ENCODE data around the gene AXDND1. TPM values are rescaled to one million over a fixed set of nuclear protein-coding genes. Genes with fewer than 3 reads are reported as not detected.
"Not testable (repeated sequence)": the region's sequence is repeated elsewhere in the genome, so short reads cannot be mapped to it uniquely, and the experiment has no call there.

Gene AXDND1
- total RNA-seq, 1 experiment from 2014 or later: 0.15 TPM

DNA sequence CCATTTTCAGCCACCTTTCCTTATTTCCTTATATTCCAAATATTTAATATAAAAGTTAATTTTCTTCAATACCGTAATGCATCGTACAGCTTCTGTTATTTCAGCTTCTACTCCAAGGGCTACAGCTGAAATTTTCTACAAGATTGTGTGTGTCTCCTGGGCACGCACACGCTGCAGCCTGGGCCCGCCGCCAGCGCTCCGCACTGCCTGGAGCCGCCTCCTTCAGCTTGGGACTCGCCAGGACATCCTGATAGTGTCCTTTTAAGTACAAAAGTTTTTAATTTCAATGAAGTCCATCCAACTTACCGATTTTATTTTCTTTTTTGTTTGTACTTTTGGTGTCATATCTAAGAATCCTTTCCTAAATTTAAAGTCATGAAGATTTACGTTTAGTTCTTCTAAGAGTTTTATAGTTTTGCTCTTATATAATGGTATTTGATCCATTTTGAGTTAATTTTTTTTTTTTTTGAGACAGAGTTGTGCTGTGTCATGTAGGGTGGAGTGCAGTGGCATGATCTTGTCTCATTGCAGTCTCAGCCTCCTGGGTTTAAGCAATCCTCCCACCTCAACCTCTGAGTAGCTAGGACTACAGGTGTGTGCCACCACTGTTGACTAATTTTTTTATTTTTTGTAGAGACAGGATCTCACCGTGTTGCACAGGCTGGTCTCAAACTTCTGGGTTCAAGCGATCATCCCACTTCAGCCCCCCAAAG is 82.8 kb downstream of the AXDND1 start:
- Histone ChIP-seq H3K9ac (ENCODE audit: low read length) (no peak overlapping the region), H3K4me2 (ENCODE audit: low read depth, low read length, poor library complexity, severe bottlenecking) (no peak overlapping the region), H2AFZ (ENCODE audit: low read length) (no peak overlapping the region)

DNA sequence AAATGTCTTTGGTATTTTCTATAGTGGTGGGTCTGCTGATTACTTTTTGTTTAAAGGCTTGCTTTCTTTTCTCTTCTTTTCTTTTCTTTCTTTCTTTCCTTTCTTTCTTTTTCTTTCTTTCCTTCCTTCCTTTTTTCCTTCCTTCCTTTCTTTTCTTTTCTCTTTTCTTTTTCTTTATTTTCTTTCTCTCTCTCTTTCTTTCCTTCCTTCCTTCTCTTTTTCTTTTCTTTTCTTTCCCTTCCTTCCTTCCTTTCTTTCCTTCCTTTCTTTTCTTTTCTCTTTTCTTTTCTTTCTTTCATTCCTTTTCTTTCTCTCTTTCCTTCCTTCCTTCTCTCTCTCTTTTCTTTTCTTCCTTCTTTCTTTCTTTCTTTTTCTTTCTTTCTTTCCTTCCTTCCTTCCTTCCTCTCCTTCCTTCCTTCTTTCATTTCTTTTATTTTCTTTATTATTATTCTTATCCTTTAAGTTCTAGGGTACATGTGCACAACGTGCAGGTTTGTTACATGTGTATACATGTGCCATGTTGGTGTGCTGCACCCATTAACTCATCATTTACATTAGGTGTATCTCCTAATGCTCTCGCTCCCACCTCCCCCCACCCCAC is 93.9 kb downstream of the AXDND1 start:
- H3K9me3 ChIP-seq (ENCODE audit: low read length); H2AFZ ChIP-seq (ENCODE audit: low read length); H4K20me1 ChIP-seq (ENCODE audit: insufficient read depth, low read depth, low read length); DNase-seq; H3K27ac ChIP-seq (ENCODE audit: low read length); H3K9ac ChIP-seq (ENCODE audit: low read length); H3K36me3 ChIP-seq (ENCODE audit: insufficient read depth, low read length); H3K27me3 ChIP-seq (ENCODE audit: low read length); H3K4me3 ChIP-seq (ENCODE audit: low read length); H3K79me2 ChIP-seq (ENCODE audit: low read length); H3K4me1 ChIP-seq (ENCODE audit: low read length); H3K9me2 ChIP-seq (replicated peaks; ENCODE audit: insufficient read depth, low read length); H3K4me2 ChIP-seq (ENCODE audit: low read depth, low read length, poor library complexity, severe bottlenecking): not testable (repeated sequence)

More for the DNA sequence above, 82.8 kb downstream of the AXDND1 start:
- H3K27me3 ChIP-seq (ENCODE audit: low read length): 0 out of 2 replicates have a peak, but pooled peaks cover 4% of the 10 kb centered on the region
- H3K9me3 ChIP-seq (ENCODE audit: low read length): no peaks in the 10 kb centered on the region
- no peaks in the 10 kb centered on the region for H3K79me2 ChIP-seq (ENCODE audit: low read length)
- no peaks in the 10 kb centered on the region for H3K9me2 ChIP-seq (replicated peaks; ENCODE audit: insufficient read depth, low read length)
- H3K4me1 ChIP-seq (ENCODE audit: low read length): no peaks in the 10 kb centered on the region
- H3K36me3 ChIP-seq (ENCODE audit: insufficient read depth, low read length): no peaks in the 10 kb centered on the region
- H3K27ac ChIP-seq (ENCODE audit: low read length): no peak overlapping the region
- DNase-seq: no peak
- no peaks in the 10 kb centered on the region for H4K20me1 ChIP-seq (ENCODE audit: insufficient read depth, low read depth, low read length)
- H3K4me3 ChIP-seq (ENCODE audit: low read length): no peak overlapping the region

DNA sequence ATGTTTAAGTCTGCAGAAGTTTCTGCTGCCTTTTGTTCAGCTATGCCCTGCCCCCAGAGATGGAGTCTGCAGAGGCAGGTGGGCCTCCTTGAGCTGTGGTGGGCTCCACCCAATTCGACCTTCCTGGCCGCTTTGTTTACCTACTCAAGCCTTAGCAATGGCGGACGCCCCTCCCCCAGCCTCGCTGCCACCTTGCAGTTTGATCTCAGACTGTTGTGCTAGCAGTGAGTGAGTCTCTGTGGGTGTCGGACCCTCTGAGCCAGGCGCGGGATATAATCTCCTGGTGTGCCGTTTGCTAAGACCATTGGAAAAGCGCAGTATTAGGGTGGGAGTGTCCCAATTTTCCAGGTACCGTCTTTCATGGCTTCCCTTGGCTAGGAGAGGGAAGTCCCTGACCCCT is 99.9 kb downstream of the AXDND1 start:
- H4K20me1 ChIP-seq (ENCODE audit: insufficient read depth, low read depth, low read length); H3K27ac ChIP-seq (ENCODE audit: low read length); H2AFZ ChIP-seq (ENCODE audit: low read length); H3K79me2 ChIP-seq (ENCODE audit: low read length); H3K36me3 ChIP-seq (ENCODE audit: insufficient read depth, low read length); H3K9me3 ChIP-seq (ENCODE audit: low read length); H3K27me3 ChIP-seq (ENCODE audit: low read length); H3K4me3 ChIP-seq (ENCODE audit: low read length); H3K4me1 ChIP-seq (ENCODE audit: low read length); DNase-seq; H3K4me2 ChIP-seq (ENCODE audit: low read depth, low read length, poor library complexity, severe bottlenecking); H3K9ac ChIP-seq (ENCODE audit: low read length); H3K9me2 ChIP-seq (replicated peaks; ENCODE audit: insufficient read depth, low read length): not testable (repeated sequence)

DNA sequence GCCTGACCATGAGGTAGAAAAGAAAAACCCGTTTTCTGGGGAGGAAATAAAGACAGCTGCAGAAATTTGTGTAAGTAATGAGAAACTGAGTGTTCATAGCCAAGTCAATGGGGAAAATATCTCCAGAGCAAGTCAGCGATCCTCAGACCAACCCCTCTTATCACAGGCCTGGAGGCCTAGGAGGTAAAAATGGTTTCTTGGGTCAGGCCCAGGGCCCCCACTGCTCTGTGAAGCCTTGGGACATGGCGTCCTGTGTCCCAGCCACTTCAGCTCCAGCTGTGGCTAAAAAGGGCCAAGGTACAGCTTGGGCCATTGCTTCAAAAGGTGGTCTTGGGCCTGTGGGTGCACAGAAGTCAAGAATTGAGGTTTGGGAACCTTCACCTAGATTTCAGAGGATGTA is 108.9 kb downstream of the AXDND1 start:
- H3K4me2 ChIP-seq (ENCODE audit: low read depth, low read length, poor library complexity, severe bottlenecking): no peak overlapping the region
- no peak overlapping the region for H3K27ac ChIP-seq (ENCODE audit: low read length)
- no peaks in the 10 kb centered on the region for H3K27me3 ChIP-seq (ENCODE audit: low read length)
- no peak overlapping the region for H3K9ac ChIP-seq (ENCODE audit: low read length)
- no peak overlapping the region for H3K4me3 ChIP-seq (ENCODE audit: low read length)
- DNase-seq: no peak
- H3K9me2 ChIP-seq (replicated peaks; ENCODE audit: insufficient read depth, low read length): no peaks in the 10 kb centered on the region
- H3K4me1 ChIP-seq (ENCODE audit: low read length): no peaks in the 10 kb centered on the region
- H4K20me1 ChIP-seq (ENCODE audit: insufficient read depth, low read depth, low read length): no peaks in the 10 kb centered on the region
- H3K9me3 ChIP-seq (ENCODE audit: low read length): peaks cover 4% of the 10 kb centered on the region
- no peak overlapping the region for H2AFZ ChIP-seq (ENCODE audit: low read length)
- no peaks in the 10 kb centered on the region for H3K36me3 ChIP-seq (ENCODE audit: insufficient read depth, low read length)
- no peaks in the 10 kb centered on the region for H3K79me2 ChIP-seq (ENCODE audit: low read length)

- DNase-seq: no peak
- no peaks in the 10 kb centered on the region for H3K27me3 ChIP-seq (ENCODE audit: low read length)
- no peak overlapping the region for H3K4me2 ChIP-seq (ENCODE audit: low read depth, low read length, poor library complexity, severe bottlenecking)
- peaks cover 4% of the 10 kb centered on the region for H3K9me3 ChIP-seq (ENCODE audit: low read length)
- no peak overlapping the region for H3K4me3 ChIP-seq (ENCODE audit: low read length)
- H3K4me1 ChIP-seq (ENCODE audit: low read length): no peaks in the 10 kb centered on the region
- no peaks in the 10 kb centered on the region for H3K36me3 ChIP-seq (ENCODE audit: insufficient read depth, low read length)
- no peak overlapping the region for H3K9ac ChIP-seq (ENCODE audit: low read length)
- no peak overlapping the region for H3K27ac ChIP-seq (ENCODE audit: low read length)
- no peaks in the 10 kb centered on the region for H3K9me2 ChIP-seq (replicated peaks; ENCODE audit: insufficient read depth, low read length)
- no peaks in the 10 kb centered on the region for H4K20me1 ChIP-seq (ENCODE audit: insufficient read depth, low read depth, low read length)
- no peak overlapping the region for H2AFZ ChIP-seq (ENCODE audit: low read length)
- no peaks in the 10 kb centered on the region for H3K79me2 ChIP-seq (ENCODE audit: low read length)
Measured at GRCh38 chr1:179476484-179476883, 110.7 kb downstream of the AXDND1 start.

- no peaks in the 10 kb centered on the region for H3K4me1 ChIP-seq (ENCODE audit: low read length)
- H3K4me3 ChIP-seq (ENCODE audit: low read length): no peak overlapping the region
- no peaks in the 10 kb centered on the region for H3K27me3 ChIP-seq (ENCODE audit: low read length)
- H3K36me3 ChIP-seq (ENCODE audit: insufficient read depth, low read length): no peaks in the 10 kb centered on the region
- peaks cover 4% of the 10 kb centered on the region for H3K9me3 ChIP-seq (ENCODE audit: low read length)
- no peak overlapping the region for H2AFZ ChIP-seq (ENCODE audit: low read length)
- H3K27ac ChIP-seq (ENCODE audit: low read length): no peak overlapping the region
- DNase-seq: no peak
- no peaks in the 10 kb centered on the region for H3K9me2 ChIP-seq (replicated peaks; ENCODE audit: insufficient read depth, low read length)
- no peak overlapping the region for H3K4me2 ChIP-seq (ENCODE audit: low read depth, low read length, poor library complexity, severe bottlenecking)
- H3K79me2 ChIP-seq (ENCODE audit: low read length): no peaks in the 10 kb centered on the region
- no peak overlapping the region for H3K9ac ChIP-seq (ENCODE audit: low read length)
- H4K20me1 ChIP-seq (ENCODE audit: insufficient read depth, low read depth, low read length): no peaks in the 10 kb centered on the region
Measured at GRCh38 chr1:179478370-179478769, 112.6 kb downstream of the AXDND1 start.

- no peaks in the 10 kb centered on the region for H3K9me3 ChIP-seq (ENCODE audit: low read length)
- H4K20me1 ChIP-seq (ENCODE audit: insufficient read depth, low read depth, low read length): no peaks in the 10 kb centered on the region
- H3K4me1 ChIP-seq (ENCODE audit: low read length): no peaks in the 10 kb centered on the region
- H3K27ac ChIP-seq (ENCODE audit: low read length): no peak overlapping the region
- H3K9ac ChIP-seq (ENCODE audit: low read length): no peak overlapping the region
- H3K27me3 ChIP-seq (ENCODE audit: low read length): no peaks in the 10 kb centered on the region
- DNase-seq: no peak
- no peak overlapping the region for H2AFZ ChIP-seq (ENCODE audit: low read length)
- H3K36me3 ChIP-seq (ENCODE audit: insufficient read depth, low read length): no peaks in the 10 kb centered on the region
- H3K79me2 ChIP-seq (ENCODE audit: low read length): no peaks in the 10 kb centered on the region
- H3K4me2 ChIP-seq (ENCODE audit: low read depth, low read length, poor library complexity, severe bottlenecking): no peak overlapping the region
- no peak overlapping the region for H3K4me3 ChIP-seq (ENCODE audit: low read length)
- H3K9me2 ChIP-seq (replicated peaks; ENCODE audit: insufficient read depth, low read length): no peaks in the 10 kb centered on the region
Measured at GRCh38 chr1:179490611-179491010, 124.8 kb downstream of the AXDND1 start.

- Histone ChIP-seq H3K9me2 (replicated peaks; ENCODE audit: insufficient read depth, low read length) (no peaks in the 10 kb centered on the region), H3K27ac (ENCODE audit: low read length) (no peak overlapping the region), H3K4me2 (ENCODE audit: low read depth, low read length, poor library complexity, severe bottlenecking) (no peak overlapping the region)
Measured at GRCh38 chr1:179493323-179493722, 127.6 kb downstream of the AXDND1 start.

More at GRCh38 chr1:179493323-179493722, 127.6 kb downstream of the AXDND1 start:
- Histone ChIP-seq H3K4me1 (ENCODE audit: low read length) (no peaks in the 10 kb centered on the region), H2AFZ (ENCODE audit: low read length) (no peak overlapping the region), H3K79me2 (ENCODE audit: low read length) (no peaks in the 10 kb centered on the region), H3K9me3 (ENCODE audit: low read length) (no peaks in the 10 kb centered on the region), H3K4me3 (ENCODE audit: low read length) (no peak overlapping the region), H3K36me3 (ENCODE audit: insufficient read depth, low read length) (no peaks in the 10 kb centered on the region), H3K9ac (ENCODE audit: low read length) (no peak overlapping the region), H4K20me1 (ENCODE audit: insufficient read depth, low read depth, low read length) (no peaks in the 10 kb centered on the region), H3K27me3 (ENCODE audit: low read length) (no peaks in the 10 kb centered on the region)
- DNase-seq: no peak
